Type B pancreatic cell (in vitro differentiated cells): ENCODE data around the gene PKD1. TPM values are rescaled to one million over a fixed set of nuclear protein-coding genes. Genes with fewer than 3 reads are reported as not detected.

Experiments used
- DNase-seq: peaks from one replicate; pipeline ENCODE4 v3.0.0; 2021; ENCODE audit warnings: mixed read lengths; ENCODE audit not compliant: unreplicated experiment; ENCODE audit errors: extremely low spot score
- H3K27ac Mint-ChIP-seq: 2 replicates; pipeline ENCODE4 v1.8.0; 2021; ENCODE audit warnings: mild to moderate bottlenecking, mixed read lengths
- H3K27me3 Mint-ChIP-seq: 2 replicates; pipeline ENCODE4 v1.8.0; 2021; ENCODE audit warnings: mixed read lengths
- H3K36me3 Mint-ChIP-seq: 2 replicates; pipeline ENCODE4 v1.8.0; 2021; ENCODE audit warnings: mixed read lengths
- H3K4me1 Mint-ChIP-seq: one replicate; pipeline ENCODE4 v1.8.0; 2021; ENCODE audit warnings: mixed read lengths; ENCODE audit not compliant: unreplicated experiment
- H3K4me3 Mint-ChIP-seq: 2 replicates; pipeline ENCODE4 v1.8.0; 2021; ENCODE audit warnings: mild to moderate bottlenecking, mixed read lengths
- H3K9me3 Mint-ChIP-seq: 2 replicates; pipeline ENCODE4 v1.8.0; 2021; ENCODE audit warnings: mixed read lengths
- CTCF ChIP-seq: fragments of 200-600 bp; sonication (generic); conservative IDR thresholded peaks from 2 replicates; pipeline ENCODE4 v1.5.0; 2021; ENCODE audit warnings: antibody characterized with exemption, mild to moderate bottlenecking
- total RNA-seq: library from RNA; stranded (reverse); gene quantifications from 2 replicates; pipeline ENCODE4 v1.2.1, GENCODE V29; 2021; ENCODE audit warnings: low replicate concordance

Gene PKD1
- total RNA-seq, 1 donor from 2014 or later = 131 TPM

- Mint-ChIP-seq H3K4me1 (no peaks in the 10 kb centered on the region), H3K4me3 (no peak overlapping the region), H3K27ac (no peak overlapping the region), H3K9me3 (no peaks in the 10 kb centered on the region), H3K36me3 (peaks cover 4% of the 10 kb centered on the region), H3K27me3 (no peaks in the 10 kb centered on the region)
- no peak for TF ChIP-seq CTCF
- DNase-seq = no peak
Observed at GRCh38 chr16:2091547-2092255, 44.0 kb downstream of the PKD1 start.

- no peak overlapping the region for H3K27ac Mint-ChIP-seq
- TF ChIP-seq CTCF = no peak
- peak overlapping the region; percentile 20 for H3K4me3 Mint-ChIP-seq
Observed at GRCh38 chr16:2090777-2091546, 44.7 kb downstream of the PKD1 start.

GRCh38 chr16:2090481-2090776 lies 45.3 kb downstream of the PKD1 start:
- Mint-ChIP-seq H3K4me1 (no peaks in the 10 kb centered on the region), H3K9me3 (no peaks in the 10 kb centered on the region), H3K4me3 (peak overlapping the region; percentile 20), H3K36me3 (no peaks in the 10 kb centered on the region), H3K27me3 (no peaks in the 10 kb centered on the region), H3K27ac (no peak overlapping the region)
- no peak for DNase-seq
- TF ChIP-seq CTCF = no peak

More at GRCh38 chr16:2090777-2091546, 44.7 kb downstream of the PKD1 start:
- Mint-ChIP-seq H3K36me3 (peaks cover 3% of the 10 kb centered on the region), H3K9me3 (no peaks in the 10 kb centered on the region), H3K4me1 (no peaks in the 10 kb centered on the region), H3K27me3 (no peaks in the 10 kb centered on the region)
- peak; percentile 93 for DNase-seq

GRCh38 chr16:2089706-2090480 lies 45.8 kb downstream of the PKD1 start:
- no peaks in the 10 kb centered on the region for H3K4me1 Mint-ChIP-seq
- DNase-seq = no peak
- no peaks in the 10 kb centered on the region for H3K36me3 Mint-ChIP-seq
- H3K9me3 Mint-ChIP-seq = no peaks in the 10 kb centered on the region
- H3K27ac Mint-ChIP-seq = no peak overlapping the region
- H3K27me3 Mint-ChIP-seq = no peaks in the 10 kb centered on the region
- TF ChIP-seq CTCF = no peak
- H3K4me3 Mint-ChIP-seq = no peak overlapping the region

- no peak for DNase-seq
- H3K27me3 Mint-ChIP-seq = no peaks in the 10 kb centered on the region
- H3K4me1 Mint-ChIP-seq = no peaks in the 10 kb centered on the region
- H3K4me3 Mint-ChIP-seq = no peak overlapping the region
- peak overlapping the region; percentile 59 for H3K27ac Mint-ChIP-seq
- no peaks in the 10 kb centered on the region for H3K36me3 Mint-ChIP-seq
- TF ChIP-seq CTCF = no peak
- no peaks in the 10 kb centered on the region for H3K9me3 Mint-ChIP-seq
Observed at GRCh38 chr16:2088759-2089358, 46.8 kb downstream of the PKD1 start.
